NT2/D1 (cell line): ENCODE results near the gene GRIK2.

ENCODE experiments used
- SUZ12 ChIP-seq: IDR thresholded peaks from 2 replicates; pipeline ENCODE4 v1.6.1; 2011; ENCODE audit not compliant: insufficient read length, insufficient read depth; ENCODE audit errors: extremely low read depth
- YY1 ChIP-seq: IDR thresholded peaks from 2 replicates; pipeline ENCODE4 v1.6.1; 2011; ENCODE audit not compliant: insufficient read length, insufficient read depth
- ZNF274 ChIP-seq: IDR thresholded peaks from 2 replicates; pipeline ENCODE4 v1.6.1; 2011; ENCODE audit warnings: mild to moderate bottlenecking, low read depth, low read length

DNA sequence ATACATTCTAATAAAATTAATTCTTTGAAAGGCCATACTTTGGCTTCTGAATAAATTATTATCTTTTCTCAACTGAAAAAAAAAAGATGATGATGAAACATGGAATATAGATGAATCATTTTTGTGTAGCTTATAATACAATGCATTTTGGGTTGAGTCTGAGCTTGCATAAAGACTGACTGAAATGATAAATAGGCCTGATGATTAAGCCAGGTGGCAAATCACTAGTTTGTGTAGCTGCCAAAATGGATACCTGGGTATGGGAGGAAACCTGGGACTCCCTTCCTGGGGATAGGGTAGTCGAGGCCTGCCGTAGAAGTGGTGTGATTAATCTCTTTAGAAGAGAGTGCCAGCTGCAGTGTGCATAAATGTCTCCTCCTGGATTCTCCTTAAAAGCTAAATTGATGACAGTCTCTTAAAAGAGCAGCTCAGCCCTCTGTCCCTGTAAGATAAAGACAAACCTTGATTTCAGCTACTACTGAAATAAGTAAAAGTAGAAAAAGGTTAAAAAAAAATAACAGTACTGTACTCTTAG lies 275.1 kb downstream of the GRIK2 start:
- TF ChIP-seq ZNF274 = no peak
- no peak for TF ChIP-seq YY1
- TF ChIP-seq SUZ12 = no peak
